Fibroblast of mammary gland (primary cell): ENCODE results near the gene AUTS2.

Source experiments
- DNase-seq: peaks from one replicate; pipeline ENCODE4 v3.0.0-alpha.2; 2010; ENCODE audit warnings: low read depth
- H3K4me3 ChIP-seq: 2 replicates; pipeline ENCODE4 v1.5.1; 2011; ENCODE audit warnings: low read depth, mild to moderate bottlenecking, low read length, moderate library complexity; ENCODE audit not compliant: control insufficient read depth
- TF ChIP-seq, protein P1 (sequence below): conservative IDR thresholded peaks from 2 replicates; pipeline ENCODE4 v1.5.1; 2011; ENCODE audit warnings: low read depth, low read length, inconsistent platforms; ENCODE audit not compliant: control insufficient read depth, insufficient read depth

Gene AUTS2

GRCh38 chr7:69885431-69885830 lies 287.2 kb downstream of the AUTS2 start:
- no peak overlapping the region for H3K4me3 ChIP-seq
- TF ChIP-seq, protein P1, sequence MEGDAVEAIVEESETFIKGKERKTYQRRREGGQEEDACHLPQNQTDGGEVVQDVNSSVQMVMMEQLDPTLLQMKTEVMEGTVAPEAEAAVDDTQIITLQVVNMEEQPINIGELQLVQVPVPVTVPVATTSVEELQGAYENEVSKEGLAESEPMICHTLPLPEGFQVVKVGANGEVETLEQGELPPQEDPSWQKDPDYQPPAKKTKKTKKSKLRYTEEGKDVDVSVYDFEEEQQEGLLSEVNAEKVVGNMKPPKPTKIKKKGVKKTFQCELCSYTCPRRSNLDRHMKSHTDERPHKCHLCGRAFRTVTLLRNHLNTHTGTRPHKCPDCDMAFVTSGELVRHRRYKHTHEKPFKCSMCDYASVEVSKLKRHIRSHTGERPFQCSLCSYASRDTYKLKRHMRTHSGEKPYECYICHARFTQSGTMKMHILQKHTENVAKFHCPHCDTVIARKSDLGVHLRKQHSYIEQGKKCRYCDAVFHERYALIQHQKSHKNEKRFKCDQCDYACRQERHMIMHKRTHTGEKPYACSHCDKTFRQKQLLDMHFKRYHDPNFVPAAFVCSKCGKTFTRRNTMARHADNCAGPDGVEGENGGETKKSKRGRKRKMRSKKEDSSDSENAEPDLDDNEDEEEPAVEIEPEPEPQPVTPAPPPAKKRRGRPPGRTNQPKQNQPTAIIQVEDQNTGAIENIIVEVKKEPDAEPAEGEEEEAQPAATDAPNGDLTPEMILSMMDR, result no peak
- no peak for DNase-seq

DNA sequence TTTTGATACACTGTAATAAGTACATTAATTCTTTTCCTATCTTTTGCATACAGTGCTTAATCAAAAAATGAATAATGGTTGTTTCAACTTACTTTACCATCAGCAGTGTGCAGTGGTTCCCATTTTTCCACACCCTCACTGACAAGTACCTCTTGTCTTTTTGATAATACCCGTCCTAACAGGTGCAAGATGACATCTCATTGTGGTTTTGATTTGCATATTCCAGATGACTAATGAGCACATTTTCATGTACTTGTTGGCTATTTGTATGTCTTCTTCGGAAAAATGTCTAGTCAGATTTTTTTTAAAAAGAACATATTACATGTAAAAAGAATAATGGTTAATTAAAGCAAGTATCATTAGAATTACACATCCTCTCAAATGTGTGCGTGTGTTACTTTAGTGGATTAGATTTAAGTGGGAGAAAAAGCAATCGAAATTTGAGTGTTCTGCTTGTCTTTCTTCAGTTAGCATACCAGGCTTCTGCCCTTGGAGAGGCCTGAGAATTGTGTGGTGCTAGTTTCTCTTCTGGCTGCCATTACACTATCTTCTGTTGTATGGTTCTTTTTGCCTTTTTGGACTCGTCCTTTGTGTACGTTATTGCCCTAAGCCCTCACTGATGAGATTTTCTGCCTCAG lies 291.2 kb downstream of the AUTS2 start:
- H3K4me3 ChIP-seq, result no peak overlapping the region
- DNase-seq, result no peak
- TF ChIP-seq, protein P1, result no peak

GRCh38 chr7:69889976-69890351 lies 291.7 kb downstream of the AUTS2 start:
- H3K4me3 ChIP-seq, result no peak overlapping the region
- TF ChIP-seq, protein P1, result no peak
- no peak for DNase-seq

- TF ChIP-seq, protein P1, result no peak
- DNase-seq, result no peak
- H3K4me3 ChIP-seq, result no peak overlapping the region
Observed at GRCh38 chr7:69892790-69893189, 294.5 kb downstream of the AUTS2 start.

DNA sequence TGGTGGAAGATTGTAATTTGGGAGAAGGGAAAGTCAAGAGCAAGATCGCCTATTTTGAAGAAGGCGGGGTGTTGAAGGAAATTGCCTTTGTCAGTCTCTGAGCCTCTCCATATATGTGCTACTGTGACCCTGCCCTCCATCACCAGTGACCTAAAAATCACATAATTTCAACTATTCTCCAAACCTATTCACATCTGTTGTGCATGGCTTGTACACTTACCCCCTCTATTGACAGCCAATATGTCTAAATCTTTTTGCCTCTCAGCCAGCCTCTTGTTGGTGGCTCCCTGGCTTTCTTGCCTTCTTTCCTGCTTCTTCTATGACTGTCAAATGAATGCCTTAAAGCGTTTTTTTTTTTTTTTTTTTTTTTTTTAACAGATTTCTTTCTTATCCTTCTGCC lies 295.6 kb downstream of the AUTS2 start:
- TF ChIP-seq, protein P1, result peak; percentile 48
- peak; percentile 54 for DNase-seq
- H3K4me3 ChIP-seq, result no peak overlapping the region

GRCh38 chr7:69895446-69895845 lies 297.2 kb downstream of the AUTS2 start:
- no peak for DNase-seq
- TF ChIP-seq, protein P1, result no peak
- H3K4me3 ChIP-seq, result no peak overlapping the region

- TF ChIP-seq, protein P1, result no peak
Observed at GRCh38 chr7:69896121-69896520, 297.8 kb downstream of the AUTS2 start.

More at GRCh38 chr7:69896121-69896520, 297.8 kb downstream of the AUTS2 start:
- no peak overlapping the region for H3K4me3 ChIP-seq
- DNase-seq, result no peak
